GM18526 (cell line): ENCODE data around the gene GPBP1L1.

Experiments used
- POLR2A ChIP-seq: IDR thresholded peaks from 3 replicates; pipeline ENCODE4 v1.6.1; 2011; ENCODE audit not compliant: insufficient read length; ENCODE audit errors: extremely low read depth

GPBP1L1 gene

DNA sequence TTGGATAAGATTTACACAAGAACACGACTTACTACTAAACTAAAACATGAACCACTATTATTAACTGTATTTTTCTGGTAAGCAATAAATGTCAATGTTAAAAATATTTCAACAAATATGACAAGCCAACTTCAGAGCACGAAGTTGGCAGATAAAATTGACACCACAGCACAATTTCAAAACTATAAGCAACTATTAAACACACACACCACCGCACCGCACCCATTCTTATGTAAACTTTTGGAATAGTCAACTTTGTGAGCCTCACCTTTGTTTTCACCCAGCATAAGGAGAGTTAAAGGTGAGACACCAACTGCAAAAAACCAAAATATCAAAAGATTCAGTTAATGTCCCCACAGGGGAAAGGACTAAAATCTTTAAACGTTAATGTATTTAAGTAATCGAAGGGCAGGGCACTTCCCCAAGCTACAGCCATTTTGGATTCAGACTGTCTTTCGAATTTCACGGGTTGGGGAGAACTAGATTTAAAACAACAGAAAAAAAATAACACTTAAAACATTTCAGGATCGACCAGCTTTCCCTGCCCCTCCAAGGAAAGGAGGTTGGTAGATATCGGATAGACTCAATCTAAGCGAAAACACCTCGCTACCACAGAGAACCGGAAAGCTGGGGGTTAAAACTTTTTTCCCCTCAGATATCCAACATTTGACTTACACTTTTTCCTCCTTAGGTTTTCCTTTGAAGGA lies 872 bp downstream of the GPBP1L1 start:
- no peak for TF ChIP-seq POLR2A

DNA sequence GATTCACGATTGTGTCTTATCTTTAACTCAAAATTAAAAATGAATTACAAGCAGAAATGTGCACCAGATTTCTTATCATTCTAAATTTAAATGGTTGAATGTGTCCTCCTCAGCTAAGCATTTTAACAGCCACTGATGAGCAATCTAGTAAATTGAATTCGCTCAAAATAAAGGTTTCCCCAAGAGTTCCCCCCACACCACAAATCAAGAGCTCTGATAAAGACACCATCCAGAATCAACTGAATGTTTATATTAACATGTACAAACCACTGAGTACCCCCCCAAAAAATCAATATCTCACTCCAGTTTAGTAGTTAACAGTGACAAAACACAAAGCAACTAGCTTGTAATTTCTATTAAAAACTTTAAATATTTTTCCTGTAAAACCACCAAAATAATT lies 1.9 kb downstream of the GPBP1L1 start:
- no peak for TF ChIP-seq POLR2A

DNA sequence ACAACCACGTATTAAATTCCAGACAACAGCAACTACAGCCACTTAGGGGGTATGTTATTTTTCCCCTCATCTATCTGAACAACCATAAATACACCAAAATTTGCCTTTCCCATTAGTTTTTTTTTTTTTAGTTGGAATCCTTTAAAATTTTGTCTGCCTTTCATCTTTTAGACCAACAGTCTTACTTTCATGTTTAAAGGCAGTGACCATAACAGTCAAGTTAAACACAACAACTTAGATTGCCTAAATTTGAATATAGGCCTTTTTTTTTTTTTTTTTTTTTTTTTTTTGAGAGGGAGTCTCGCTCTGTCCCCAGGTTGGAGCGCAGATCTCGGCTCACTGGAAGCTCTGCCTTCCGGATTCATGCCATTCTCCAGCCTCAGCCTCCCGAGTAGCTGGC lies 3.4 kb downstream of the GPBP1L1 start:
- no peak for TF ChIP-seq POLR2A

DNA sequence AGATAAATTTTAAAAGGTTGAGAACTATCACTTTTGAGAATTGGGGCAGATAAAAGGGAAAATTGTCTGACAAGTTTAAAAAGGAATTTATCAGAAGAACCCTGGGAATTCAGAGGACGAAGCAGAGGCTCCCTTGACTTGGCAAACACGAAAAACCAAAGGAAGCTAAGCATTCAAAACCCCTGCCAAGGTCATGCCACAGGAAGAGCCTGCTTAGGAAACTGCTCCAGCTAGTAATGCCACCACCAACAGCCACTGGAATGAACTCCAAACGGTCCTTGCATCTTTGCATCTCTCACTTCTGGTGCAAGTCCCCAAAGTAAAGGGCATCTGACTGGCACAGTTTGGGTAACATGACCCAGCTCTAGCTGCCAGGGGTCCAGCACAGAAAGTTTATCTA lies 7.2 kb downstream of the GPBP1L1 start:
- TF ChIP-seq POLR2A = no peak

- TF ChIP-seq POLR2A = no peak
Measured at GRCh38 chr1:45678489-45678888, 7.8 kb downstream of the GPBP1L1 start.

GRCh38 chr1:45677751-45678245 lies 8.5 kb downstream of the GPBP1L1 start:
- no peak for TF ChIP-seq POLR2A

GRCh38 chr1:45674478-45674877 lies 11.9 kb downstream of the GPBP1L1 start:
- TF ChIP-seq POLR2A = no peak

DNA sequence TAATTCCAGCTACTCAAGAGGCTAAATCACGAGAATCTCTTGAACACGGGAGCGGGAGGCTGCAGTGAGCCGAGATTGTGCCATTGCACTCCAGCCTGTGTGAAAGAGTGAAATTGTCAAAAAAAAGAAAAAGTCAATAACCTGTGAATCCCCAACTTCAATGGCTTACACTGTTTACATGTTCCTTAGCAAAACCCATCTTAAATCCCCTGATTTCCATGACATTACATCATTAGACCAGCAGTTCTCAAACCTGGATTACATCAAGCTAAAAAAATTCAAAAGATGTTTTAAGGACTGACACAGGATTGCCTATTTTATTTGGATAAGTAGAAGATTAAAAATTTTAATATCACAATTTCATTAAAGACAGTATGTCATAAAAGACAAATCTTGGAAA lies 12.4 kb downstream of the GPBP1L1 start:
- no peak for TF ChIP-seq POLR2A

DNA sequence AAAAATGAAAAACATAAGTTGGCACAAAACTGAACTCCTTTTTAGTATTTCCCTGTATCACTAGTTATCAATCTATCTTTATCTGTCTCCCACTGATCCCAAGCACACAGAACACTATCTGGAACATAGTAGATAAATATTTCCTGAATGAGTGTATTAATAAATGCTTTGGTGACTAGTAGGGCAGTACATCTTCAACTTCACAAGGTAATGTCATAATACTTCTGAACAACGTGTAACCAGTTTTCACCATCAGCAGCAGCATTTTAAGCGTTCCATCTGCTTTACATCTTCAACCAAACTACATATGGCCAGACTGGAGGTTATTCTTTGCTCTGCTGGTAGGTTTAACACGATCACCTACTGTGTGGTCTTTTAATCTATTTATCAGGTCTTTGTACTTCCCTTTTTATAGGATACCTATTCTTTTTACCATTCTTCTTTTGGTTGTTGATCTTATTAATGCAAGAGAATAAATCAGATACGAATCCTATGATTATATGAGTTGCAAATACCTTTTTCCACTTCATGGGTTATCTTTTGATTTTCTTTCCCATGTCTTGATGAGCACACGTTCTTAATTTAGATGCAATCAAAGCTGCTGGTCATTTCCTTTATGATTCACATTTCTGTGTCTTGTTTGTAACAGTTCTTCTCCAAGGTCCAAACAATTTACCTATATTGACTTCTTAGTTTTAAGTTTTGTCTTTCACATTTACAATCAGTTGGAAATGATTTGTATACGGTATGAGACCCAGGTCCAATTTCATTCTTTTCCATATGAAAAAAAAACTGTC lies 16.3 kb downstream of the GPBP1L1 start:
- TF ChIP-seq POLR2A = no peak

DNA sequence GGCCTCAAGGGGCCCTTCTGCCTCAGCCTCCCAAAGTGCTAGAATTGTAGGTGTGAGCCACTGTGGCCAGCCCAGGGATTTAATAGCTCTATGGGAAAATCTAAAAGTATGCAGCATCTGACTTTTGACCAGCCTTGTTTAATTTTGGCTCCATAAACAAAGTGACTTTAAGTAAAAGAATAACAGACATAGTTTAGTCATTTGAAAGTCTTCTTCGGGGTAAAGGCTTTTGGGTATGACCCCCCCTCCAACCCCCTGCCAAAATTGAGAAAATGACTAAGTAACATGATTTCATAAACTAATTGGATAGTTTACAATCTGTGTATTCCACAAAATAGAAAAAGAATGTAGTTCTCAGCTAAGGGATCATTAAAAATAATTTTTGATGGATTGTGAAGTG lies 17.0 kb downstream of the GPBP1L1 start:
- TF ChIP-seq POLR2A = no peak

GRCh38 chr1:45668526-45668925 lies 17.8 kb downstream of the GPBP1L1 start:
- TF ChIP-seq POLR2A = no peak

DNA sequence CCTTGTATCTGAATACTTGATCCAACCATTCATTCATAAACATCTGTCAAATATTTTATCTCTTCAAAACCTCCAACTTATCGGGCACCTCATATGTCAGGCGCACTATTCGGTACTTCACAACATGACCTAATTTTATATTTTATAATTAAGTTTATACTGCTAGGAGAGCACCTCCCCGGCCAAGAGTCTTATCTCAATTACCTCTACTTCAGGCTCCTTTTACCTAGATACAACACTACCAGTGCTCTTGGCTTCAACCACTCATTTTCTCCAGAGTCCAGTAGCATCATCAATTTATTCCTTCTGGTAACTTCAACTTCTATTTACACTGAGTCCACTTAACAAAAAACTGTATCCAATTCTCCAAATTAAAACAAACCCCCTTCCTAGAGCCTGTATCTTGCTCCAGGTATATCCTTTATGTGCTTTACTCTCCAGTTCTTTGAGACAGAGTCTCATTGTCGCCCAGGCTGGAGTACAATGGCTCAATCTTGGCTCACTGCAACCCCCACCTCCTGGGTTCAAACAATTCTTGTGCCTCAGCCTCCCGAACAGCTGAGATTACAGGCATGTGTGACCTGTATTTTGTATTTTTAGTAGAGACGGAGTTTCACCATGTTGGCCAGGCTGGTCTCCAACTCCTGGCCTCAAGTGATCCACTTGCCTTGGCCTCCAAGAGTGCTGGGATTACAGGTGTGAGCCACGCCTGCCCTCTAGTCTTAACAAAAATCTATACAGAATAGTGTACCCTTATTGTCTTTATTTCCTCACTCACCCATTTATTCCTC lies 18.8 kb downstream of the GPBP1L1 start:
- TF ChIP-seq POLR2A = no peak

DNA sequence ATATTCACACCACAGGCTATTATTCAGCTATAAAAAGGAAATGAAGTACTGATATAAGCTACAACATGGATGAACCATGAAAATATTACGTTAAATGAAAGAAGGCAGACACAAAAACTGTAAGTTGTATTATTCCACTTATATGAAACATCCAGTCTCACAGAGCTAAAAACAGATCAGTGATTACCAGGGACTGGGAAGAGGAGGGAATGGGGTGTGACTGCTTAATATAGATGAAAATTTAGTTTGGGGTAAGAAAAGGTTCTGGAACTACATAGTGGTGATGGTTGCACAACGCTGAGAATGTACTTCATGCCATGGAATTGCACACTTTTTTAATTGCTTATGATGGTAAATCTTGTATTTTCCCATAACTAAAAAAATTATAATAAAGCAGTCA lies 19.5 kb downstream of the GPBP1L1 start:
- TF ChIP-seq POLR2A = no peak

DNA sequence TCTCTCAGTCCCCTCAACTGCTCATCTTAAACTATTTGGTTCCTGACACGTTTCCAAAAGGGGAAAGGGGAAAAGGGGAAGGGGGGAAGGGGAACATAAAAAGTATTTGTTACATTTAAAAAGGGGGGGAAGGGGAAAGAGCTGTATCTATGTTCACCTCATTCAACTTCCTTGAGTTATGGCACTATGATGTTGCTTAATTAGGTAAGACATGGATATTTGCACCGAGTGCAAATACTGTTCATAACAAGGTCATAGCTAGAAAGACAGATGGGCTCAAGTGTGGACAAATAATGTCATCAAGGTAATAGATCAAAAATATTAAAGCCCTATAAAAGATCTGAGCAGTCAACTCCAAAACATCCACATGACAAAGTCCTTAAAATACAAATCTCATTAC lies 26.0 kb downstream of the GPBP1L1 start:
- no peak for TF ChIP-seq POLR2A

DNA sequence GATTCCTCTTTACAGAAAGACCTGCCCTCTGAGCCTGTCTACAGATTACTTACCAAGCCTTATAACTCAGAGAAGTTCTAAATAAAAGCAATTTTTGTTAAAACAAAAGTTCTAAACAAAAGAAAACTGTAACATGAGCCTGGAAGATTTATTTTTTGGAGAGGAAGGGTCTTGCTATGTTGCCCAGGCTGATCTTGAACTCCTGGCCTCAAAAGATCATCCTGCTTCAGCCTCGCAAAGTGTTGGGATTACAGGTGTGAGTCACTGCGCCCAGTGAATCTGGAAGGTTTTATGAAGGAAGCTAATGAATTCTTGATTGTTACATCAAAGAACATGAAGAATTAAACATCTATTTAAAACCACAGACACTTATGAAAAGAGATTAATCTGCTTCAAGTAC lies 27.1 kb downstream of the GPBP1L1 start:
- no peak for TF ChIP-seq POLR2A

DNA sequence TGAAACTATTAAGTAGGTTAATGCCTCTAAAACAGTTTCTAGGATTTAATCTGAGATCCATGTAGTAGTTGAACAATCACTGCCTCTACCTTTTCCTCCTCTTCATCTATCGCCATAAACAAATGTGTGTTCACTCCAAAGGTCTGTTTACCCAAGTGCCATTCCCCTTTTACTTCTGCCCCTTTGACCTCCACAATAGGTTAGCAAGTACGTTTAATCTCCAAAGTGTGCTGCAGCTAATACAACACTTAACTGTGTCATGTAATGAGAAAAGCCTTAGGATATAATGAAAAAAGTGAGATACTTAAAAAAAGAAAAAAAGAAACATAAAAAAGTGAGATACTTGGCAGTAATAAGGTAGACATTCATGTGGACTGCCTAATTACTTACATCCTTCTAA lies 28.2 kb downstream of the GPBP1L1 start:
- no peak for TF ChIP-seq POLR2A
